ENCODE data around the gene PSMA3.

The PSMA3 gene

DNA sequence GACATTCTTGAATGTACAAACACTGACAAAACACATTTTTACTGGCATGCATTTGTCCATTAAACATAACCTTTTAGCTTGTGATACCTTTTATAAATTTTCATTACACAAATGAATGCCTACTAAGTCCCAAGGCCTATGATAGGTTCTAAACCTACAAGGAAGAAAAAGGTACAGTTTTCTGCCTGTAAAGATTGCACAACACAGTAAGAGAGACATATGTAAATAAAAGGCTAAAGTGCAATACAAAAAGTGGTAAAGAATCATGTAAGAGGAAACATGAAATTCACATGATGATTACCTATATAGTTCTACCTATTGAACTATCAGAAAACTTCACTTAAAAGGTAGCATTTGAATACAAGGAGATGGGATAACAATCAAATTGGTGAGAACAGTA is 39.1 kb downstream of the PSMA3 start:
- H3K4me3 ChIP-seq (ENCODE audit: insufficient read depth, low read depth, low read length, poor library complexity, severe bottlenecking), result no peak overlapping the region
- H3K27me3 ChIP-seq (replicated peaks; ENCODE audit: control insufficient read depth, insufficient read depth, low read length, poor library complexity, severe bottlenecking), result no peaks in the 10 kb centered on the region
- no peak overlapping the region for H3K27ac ChIP-seq (ENCODE audit: insufficient read depth, low read length, poor library complexity, severe bottlenecking)
- peaks cover 18% of the 10 kb centered on the region for H3K4me1 ChIP-seq (ENCODE audit: control insufficient read depth, insufficient read depth, low read length, poor library complexity, severe bottlenecking)
- H3K36me3 ChIP-seq (ENCODE audit: control insufficient read depth, insufficient read depth, low read length), result peaks cover 43% of the 10 kb centered on the region
- DNase-seq, result no peak
- H3K9me3 ChIP-seq (ENCODE audit: control insufficient read depth, low read length), result no peaks in the 10 kb centered on the region

- H3K27ac ChIP-seq (ENCODE audit: insufficient read depth, low read length, poor library complexity, severe bottlenecking), result no peak overlapping the region
- peaks cover 49% of the 10 kb centered on the region for H3K36me3 ChIP-seq (ENCODE audit: control insufficient read depth, insufficient read depth, low read length)
- H3K4me3 ChIP-seq (ENCODE audit: insufficient read depth, low read depth, low read length, poor library complexity, severe bottlenecking), result no peak overlapping the region
- DNase-seq, result no peak
- no peaks in the 10 kb centered on the region for H3K27me3 ChIP-seq (replicated peaks; ENCODE audit: control insufficient read depth, insufficient read depth, low read length, poor library complexity, severe bottlenecking)
- H3K9me3 ChIP-seq (ENCODE audit: control insufficient read depth, low read length), result no peaks in the 10 kb centered on the region
- H3K4me1 ChIP-seq (ENCODE audit: control insufficient read depth, insufficient read depth, low read length, poor library complexity, severe bottlenecking), result peaks cover 24% of the 10 kb centered on the region
These were observed 40.5 kb downstream of the PSMA3 start for GRCh38 chr14:58285132-58285531.

GRCh38 chr14:58287607-58288042 is 43.0 kb downstream of the PSMA3 start:
- no peak for DNase-seq
- no peaks in the 10 kb centered on the region for H3K27me3 ChIP-seq (replicated peaks; ENCODE audit: control insufficient read depth, insufficient read depth, low read length, poor library complexity, severe bottlenecking)
- peaks cover 9% of the 10 kb centered on the region for H3K4me1 ChIP-seq (ENCODE audit: control insufficient read depth, insufficient read depth, low read length, poor library complexity, severe bottlenecking)
- H3K4me3 ChIP-seq (ENCODE audit: insufficient read depth, low read depth, low read length, poor library complexity, severe bottlenecking), result no peak overlapping the region
- H3K27ac ChIP-seq (ENCODE audit: insufficient read depth, low read length, poor library complexity, severe bottlenecking), result no peak overlapping the region
- no peaks in the 10 kb centered on the region for H3K9me3 ChIP-seq (ENCODE audit: control insufficient read depth, low read length)
- H3K36me3 ChIP-seq (ENCODE audit: control insufficient read depth, insufficient read depth, low read length), result peaks cover 69% of the 10 kb centered on the region

GRCh38 chr14:58288106-58288792 is 43.6 kb downstream of the PSMA3 start:
- Histone ChIP-seq H3K27ac (ENCODE audit: insufficient read depth, low read length, poor library complexity, severe bottlenecking) (no peak overlapping the region), H3K4me1 (ENCODE audit: control insufficient read depth, insufficient read depth, low read length, poor library complexity, severe bottlenecking) (peaks cover 7% of the 10 kb centered on the region), H3K36me3 (ENCODE audit: control insufficient read depth, insufficient read depth, low read length) (peaks cover 68% of the 10 kb centered on the region)

DNA sequence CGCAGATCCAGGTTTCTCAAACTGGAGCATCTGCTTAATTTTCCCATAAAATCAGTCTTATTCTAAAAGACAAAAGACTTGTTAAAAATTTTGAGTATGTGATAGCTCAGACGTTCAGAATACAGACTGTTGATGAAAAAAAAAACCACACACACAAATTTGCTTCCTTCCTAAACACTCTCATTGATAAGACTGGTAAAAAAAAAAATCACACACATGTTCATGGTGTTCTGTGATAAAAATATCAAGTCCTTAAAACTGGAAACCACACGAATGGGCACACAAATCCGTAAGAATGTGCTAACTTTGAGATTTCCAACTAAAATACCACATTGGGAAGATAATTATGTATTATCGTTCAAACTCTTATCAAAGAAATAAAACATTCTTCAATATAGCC is 47.0 kb downstream of the PSMA3 start:
- peaks cover 63% of the 10 kb centered on the region for H3K36me3 ChIP-seq (ENCODE audit: control insufficient read depth, insufficient read depth, low read length)
- no peak overlapping the region for H3K4me3 ChIP-seq (ENCODE audit: insufficient read depth, low read depth, low read length, poor library complexity, severe bottlenecking)
- H3K27ac ChIP-seq (ENCODE audit: insufficient read depth, low read length, poor library complexity, severe bottlenecking), result no peak overlapping the region
- no peak for DNase-seq
- no peaks in the 10 kb centered on the region for H3K27me3 ChIP-seq (replicated peaks; ENCODE audit: control insufficient read depth, insufficient read depth, low read length, poor library complexity, severe bottlenecking)
- peaks cover 16% of the 10 kb centered on the region for H3K4me1 ChIP-seq (ENCODE audit: control insufficient read depth, insufficient read depth, low read length, poor library complexity, severe bottlenecking)
- H3K9me3 ChIP-seq (ENCODE audit: control insufficient read depth, low read length), result no peaks in the 10 kb centered on the region

More at GRCh38 chr14:58288106-58288792, 43.6 kb downstream of the PSMA3 start:
- DNase-seq, result no peak
- H3K27me3 ChIP-seq (replicated peaks; ENCODE audit: control insufficient read depth, insufficient read depth, low read length, poor library complexity, severe bottlenecking), result no peaks in the 10 kb centered on the region
- H3K9me3 ChIP-seq (ENCODE audit: control insufficient read depth, low read length), result no peaks in the 10 kb centered on the region
- H3K4me3 ChIP-seq (ENCODE audit: insufficient read depth, low read depth, low read length, poor library complexity, severe bottlenecking), result no peak overlapping the region

DNA sequence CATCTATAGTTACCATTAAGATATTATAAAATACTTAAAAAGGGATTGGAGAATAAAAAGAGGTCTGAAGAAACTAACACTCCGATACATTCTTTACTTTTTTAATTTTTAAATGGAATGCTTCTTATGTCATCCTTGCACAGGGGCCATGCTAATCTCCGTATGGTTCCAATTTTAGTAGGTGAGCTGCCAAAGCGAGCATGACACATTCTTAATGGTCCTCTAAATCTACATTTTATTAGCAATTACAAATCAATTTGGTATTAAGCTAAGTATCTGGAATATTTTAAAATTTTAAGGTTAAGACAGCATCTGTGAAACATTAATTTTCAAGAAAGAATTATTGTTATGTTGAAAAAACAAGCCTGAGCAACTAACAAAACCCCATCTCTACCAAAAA is 47.5 kb downstream of the PSMA3 start:
- Histone ChIP-seq H3K4me3 (ENCODE audit: insufficient read depth, low read depth, low read length, poor library complexity, severe bottlenecking) (no peak overlapping the region), H3K27me3 (replicated peaks; ENCODE audit: control insufficient read depth, insufficient read depth, low read length, poor library complexity, severe bottlenecking) (no peaks in the 10 kb centered on the region), H3K4me1 (ENCODE audit: control insufficient read depth, insufficient read depth, low read length, poor library complexity, severe bottlenecking) (peaks cover 21% of the 10 kb centered on the region), H3K27ac (ENCODE audit: insufficient read depth, low read length, poor library complexity, severe bottlenecking) (no peak overlapping the region), H3K9me3 (ENCODE audit: control insufficient read depth, low read length) (no peaks in the 10 kb centered on the region), H3K36me3 (ENCODE audit: control insufficient read depth, insufficient read depth, low read length) (peaks cover 63% of the 10 kb centered on the region)
- no peak for DNase-seq

GRCh38 chr14:58294201-58294600 is 49.6 kb downstream of the PSMA3 start:
- peaks cover 51% of the 10 kb centered on the region for H3K36me3 ChIP-seq (ENCODE audit: control insufficient read depth, insufficient read depth, low read length)
- H3K9me3 ChIP-seq (ENCODE audit: control insufficient read depth, low read length), result no peaks in the 10 kb centered on the region
- no peaks in the 10 kb centered on the region for H3K27me3 ChIP-seq (replicated peaks; ENCODE audit: control insufficient read depth, insufficient read depth, low read length, poor library complexity, severe bottlenecking)
- H3K27ac ChIP-seq (ENCODE audit: insufficient read depth, low read length, poor library complexity, severe bottlenecking), result no peak overlapping the region
- peaks cover 22% of the 10 kb centered on the region for H3K4me1 ChIP-seq (ENCODE audit: control insufficient read depth, insufficient read depth, low read length, poor library complexity, severe bottlenecking)
- no peak for DNase-seq
- no peak overlapping the region for H3K4me3 ChIP-seq (ENCODE audit: insufficient read depth, low read depth, low read length, poor library complexity, severe bottlenecking)

GRCh38 chr14:58296726-58297125 is 52.1 kb downstream of the PSMA3 start:
- Histone ChIP-seq H3K36me3 (ENCODE audit: control insufficient read depth, insufficient read depth, low read length) (peaks cover 27% of the 10 kb centered on the region), H3K4me3 (ENCODE audit: insufficient read depth, low read depth, low read length, poor library complexity, severe bottlenecking) (peak overlapping the region; percentile 59), H3K9me3 (ENCODE audit: control insufficient read depth, low read length) (no peaks in the 10 kb centered on the region), H3K4me1 (ENCODE audit: control insufficient read depth, insufficient read depth, low read length, poor library complexity, severe bottlenecking) (peaks cover 15% of the 10 kb centered on the region), H3K27ac (ENCODE audit: insufficient read depth, low read length, poor library complexity, severe bottlenecking) (peak overlapping the region; percentile 99), H3K27me3 (replicated peaks; ENCODE audit: control insufficient read depth, insufficient read depth, low read length, poor library complexity, severe bottlenecking) (no peaks in the 10 kb centered on the region)
- DNase-seq, result no peak

DNA sequence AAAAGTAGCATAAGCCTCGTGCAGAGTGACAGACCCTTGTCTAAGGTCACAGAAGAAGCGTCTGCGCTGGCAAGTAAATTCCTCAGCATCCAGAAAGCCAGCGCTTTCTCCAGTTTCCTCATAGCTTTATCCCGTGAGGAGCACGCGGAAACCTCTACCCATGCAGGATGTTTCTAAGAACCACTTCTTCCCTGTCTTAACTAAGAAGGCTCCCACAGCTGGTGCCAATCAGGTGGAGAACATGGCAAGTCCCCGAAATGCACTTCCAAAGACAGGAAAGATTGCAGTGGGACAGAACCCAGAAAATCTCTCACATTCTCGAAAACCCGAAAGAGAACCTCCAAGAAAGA is 52.7 kb downstream of the PSMA3 start:
- DNase-seq, result no peak
- peak overlapping the region; percentile 99 for H3K27ac ChIP-seq (ENCODE audit: insufficient read depth, low read length, poor library complexity, severe bottlenecking)
- peaks cover 15% of the 10 kb centered on the region for H3K4me1 ChIP-seq (ENCODE audit: control insufficient read depth, insufficient read depth, low read length, poor library complexity, severe bottlenecking)

DNA sequence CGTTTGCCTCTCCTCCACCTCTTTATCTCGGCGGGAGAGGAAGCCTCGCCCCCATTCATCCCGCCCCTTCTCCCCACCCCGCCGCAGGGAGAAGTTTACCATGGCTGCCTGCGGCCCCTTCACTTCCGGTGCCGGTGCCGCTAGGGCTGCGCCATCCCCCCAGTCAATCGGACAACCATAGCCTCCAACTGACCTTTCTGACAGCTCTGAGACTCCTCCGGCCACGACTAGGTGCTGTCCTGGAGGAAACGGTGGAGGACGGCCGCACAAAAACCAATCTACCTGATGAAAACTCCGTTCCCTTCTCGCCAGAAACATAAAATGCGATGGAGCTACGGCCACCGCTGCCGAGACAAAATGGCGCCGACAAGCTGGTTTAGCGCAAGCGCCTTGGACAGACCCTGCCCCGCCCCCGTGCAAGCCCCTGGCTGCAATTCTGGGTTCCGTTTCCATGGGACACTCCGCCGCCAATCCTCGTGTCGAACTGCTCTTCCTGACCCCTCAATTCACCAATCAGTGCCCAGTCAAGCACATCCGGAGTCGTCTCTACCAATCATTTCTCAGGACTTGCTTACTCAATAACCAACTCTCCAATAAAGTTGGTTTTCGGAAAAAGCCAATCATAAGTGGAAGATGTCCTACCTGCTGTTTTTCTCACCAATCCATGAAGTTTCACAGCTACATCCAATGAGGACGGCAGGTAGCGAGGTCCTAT is 53.3 kb downstream of the PSMA3 start:
- peaks cover 18% of the 10 kb centered on the region for H3K36me3 ChIP-seq (ENCODE audit: control insufficient read depth, insufficient read depth, low read length)
- peaks cover 15% of the 10 kb centered on the region for H3K4me1 ChIP-seq (ENCODE audit: control insufficient read depth, insufficient read depth, low read length, poor library complexity, severe bottlenecking)
- no peaks in the 10 kb centered on the region for H3K9me3 ChIP-seq (ENCODE audit: control insufficient read depth, low read length)
- peak overlapping the region; percentile 99 for H3K27ac ChIP-seq (ENCODE audit: insufficient read depth, low read length, poor library complexity, severe bottlenecking)
- no peaks in the 10 kb centered on the region for H3K27me3 ChIP-seq (replicated peaks; ENCODE audit: control insufficient read depth, insufficient read depth, low read length, poor library complexity, severe bottlenecking)
- peak overlapping the region; percentile 81 for H3K4me3 ChIP-seq (ENCODE audit: insufficient read depth, low read depth, low read length, poor library complexity, severe bottlenecking)
- peak; percentile 97 to 99 (median 98) for DNase-seq

More for the DNA sequence above, 52.7 kb downstream of the PSMA3 start:
- H3K4me3 ChIP-seq (ENCODE audit: insufficient read depth, low read depth, low read length, poor library complexity, severe bottlenecking), result peak overlapping the region; percentile 59
- H3K9me3 ChIP-seq (ENCODE audit: control insufficient read depth, low read length), result no peaks in the 10 kb centered on the region
- H3K36me3 ChIP-seq (ENCODE audit: control insufficient read depth, insufficient read depth, low read length), result peaks cover 24% of the 10 kb centered on the region
- H3K27me3 ChIP-seq (replicated peaks; ENCODE audit: control insufficient read depth, insufficient read depth, low read length, poor library complexity, severe bottlenecking), result no peaks in the 10 kb centered on the region

Data from effector memory CD4-positive, alpha-beta T cell (primary cell).